PC-3 (cell line): ENCODE results near the gene KRTAP5-5. TPM values are rescaled to one million over a fixed set of nuclear protein-coding genes. Genes with fewer than 3 reads are reported as not detected.

Source experiments
- ATAC-seq: fragments of 200-7000 bp; cut with Tn5 transposase; 2 replicates; pipeline ENCODE4 v1.9.1; 2020; ENCODE audit warnings: mild to moderate bottlenecking, moderate library complexity
- BruUV-seq: library from RNA; stranded (reverse); fragments of 400-500 nt; replicated peaks from 2 replicates; lab custom pipeline; 2021; lab: Mats Ljungman, UMichigan
- CTCF ChIA-PET: fragments of 300-600 bp; sonication (Branson Sonifier 250); formaldehyde crosslinking; loops from one replicate; lab custom pipeline; 2022; ENCODE audit warnings: antibody characterized with exemption; lab: Charles Lee
- POLR2A ChIA-PET: fragments of 300-600 bp; sonication (Branson Sonifier 250); formaldehyde crosslinking; loops from one replicate; lab custom pipeline; 2022; ENCODE audit warnings: antibody characterized with exemption; ENCODE audit not compliant: unreplicated experiment; lab: Charles Lee
- DNase-seq: peaks from one replicate; pipeline ENCODE4 v3.0.0-alpha.2; 2015
- H2AFZ ChIP-seq: fragments of 300-600 bp; sonication (generic); 2 replicates; pipeline ENCODE4 v1.6.0; 2016; ENCODE audit warnings: antibody characterized with exemption, low read length
- H3F3A ChIP-seq: fragments of 300-600 bp; sonication (generic); one replicate; pipeline ENCODE4 v1.6.0; 2017; ENCODE audit warnings: antibody characterized with exemption, low read length, control low read depth, mild to moderate bottlenecking; ENCODE audit not compliant: unreplicated experiment
- H3K27ac ChIP-seq: fragments of 300-600 bp; sonication (generic); 2 replicates; pipeline ENCODE4 v1.5.1; 2016; ENCODE audit warnings: mild to moderate bottlenecking, low read length
- H3K27me3 ChIP-seq: fragments of 300-600 bp; sonication (generic); 2 replicates; pipeline ENCODE4 v1.6.1; 2016; ENCODE audit warnings: low read length, mixed read lengths
- H3K36me3 ChIP-seq: fragments of 300-600 bp; sonication (generic); 2 replicates; pipeline ENCODE4 v1.6.1; 2016; ENCODE audit warnings: low read depth, mixed run types, low read length, mixed read lengths
- H3K4me1 ChIP-seq: fragments of 300-600 bp; sonication (generic); 2 replicates; pipeline ENCODE4 v1.5.1; 2016; ENCODE audit warnings: low read length; ENCODE audit not compliant: insufficient read depth
- H3K4me2 ChIP-seq: fragments of 300-600 bp; sonication (generic); 2 replicates; pipeline ENCODE4 v1.6.0; 2016; ENCODE audit warnings: low read length
- H3K4me3 ChIP-seq: fragments of 300-600 bp; sonication (generic); 2 replicates; pipeline ENCODE4 v1.5.1; 2016; ENCODE audit warnings: mild to moderate bottlenecking, low read length, mixed read lengths
- H3K79me2 ChIP-seq: fragments of 300-600 bp; sonication (generic); 2 replicates; pipeline ENCODE4 v1.6.1; 2017; ENCODE audit warnings: low read length, mixed read lengths
- H3K9ac ChIP-seq: fragments of 300-600 bp; sonication (generic); 2 replicates; pipeline ENCODE4 v1.6.0; 2016; ENCODE audit warnings: mild to moderate bottlenecking, low read length
- H3K9me2 ChIP-seq: fragments of 300-600 bp; sonication (generic); replicated peaks from 2 replicates; pipeline ENCODE4 v1.6.1; 2016; ENCODE audit warnings: mixed run types, low read length, mixed read lengths
- H3K9me3 ChIP-seq: fragments of 300-600 bp; sonication (generic); 2 replicates; pipeline ENCODE4 v1.6.1; 2016; ENCODE audit warnings: low read length, mixed read lengths
- H4K20me1 ChIP-seq: fragments of 300-600 bp; sonication (generic); 2 replicates; pipeline ENCODE4 v1.6.1; 2016; ENCODE audit warnings: low read length, mixed read lengths
- CTCF ChIP-seq: fragments of 300-600 bp; sonication (generic); conservative IDR thresholded peaks from 2 replicates; pipeline ENCODE4 v1.5.1; 2017; ENCODE audit warnings: antibody characterized with exemption, low read depth, mild to moderate bottlenecking, low read length
- EZH2 ChIP-seq: fragments of 300-600 bp; sonication (generic); IDR thresholded peaks from one replicate; pipeline ENCODE4 v1.6.1; 2017; ENCODE audit warnings: antibody characterized with exemption, mild to moderate bottlenecking, low read length; ENCODE audit not compliant: unreplicated experiment
- EZH2phosphoT487 ChIP-seq: fragments of 300-600 bp; sonication (generic); IDR thresholded peaks from 2 replicates; pipeline ENCODE4 v1.6.1; 2018; ENCODE audit warnings: mild to moderate bottlenecking, antibody characterized with exemption, low read length, borderline replicate concordance
- intact Hi-C: fragments of 100-400 bp; cut with micrococcal nuclease; formaldehyde crosslinking; loops from 2 replicates; pipeline ENCODE4 v1.9.0; 2023
- total RNA-seq: library from RNA; depleted of rRNA; stranded (reverse); fragments of >200 nt; gene quantifications from 2 replicates; pipeline ENCODE4 v1.2.3, GENCODE V29; 2014

KRTAP5-5 gene
- total RNA-seq, 1 experiment from 2014 or later: not detected

- H3K4me2 ChIP-seq: no peak overlapping the region
- no peak for DNase-seq
- ATAC-seq: no peak
- intact Hi-C loops: no loop called here
- no TSS peak for BruUV-seq
- H2AFZ ChIP-seq: no peak overlapping the region
- ChIA-PET POLR2A (no interaction called here), CTCF (no interaction called here)
- no peaks in the 10 kb centered on the region for H4K20me1 ChIP-seq
- H3F3A ChIP-seq: no peaks in the 10 kb centered on the region
- no peaks in the 10 kb centered on the region for H3K79me2 ChIP-seq
- no peaks in the 10 kb centered on the region for H3K9me3 ChIP-seq
- H3K9me2 ChIP-seq: no peaks in the 10 kb centered on the region
- H3K36me3 ChIP-seq: no peaks in the 10 kb centered on the region
- H3K4me1 ChIP-seq: no peaks in the 10 kb centered on the region
- peaks cover 66% of the 10 kb centered on the region for H3K27me3 ChIP-seq
- H3K9ac ChIP-seq: no peak overlapping the region
- no peak for TF ChIP-seq EZH2phosphoT487
- no peak for TF ChIP-seq CTCF
- no peak for TF ChIP-seq EZH2
- H3K4me3 ChIP-seq: no peak overlapping the region
- H3K27ac ChIP-seq: no peak overlapping the region
These were observed 41.4 kb downstream of the KRTAP5-5 start for GRCh38 chr11:1670905-1671371.

GRCh38 chr11:1671658-1672057 is 42.1 kb downstream of the KRTAP5-5 start:
- TF ChIP-seq EZH2: no peak
- no peak for TF ChIP-seq EZH2phosphoT487
- TF ChIP-seq CTCF: no peak
- ChIA-PET CTCF (no interaction called here), POLR2A (no interaction called here)
- Histone ChIP-seq H3K36me3 (no peaks in the 10 kb centered on the region), H3K79me2 (no peaks in the 10 kb centered on the region), H3K4me1 (no peaks in the 10 kb centered on the region), H4K20me1 (no peaks in the 10 kb centered on the region), H3K4me3 (no peak overlapping the region), H3K9ac (no peak overlapping the region), H2AFZ (no peak overlapping the region), H3K9me3 (no peaks in the 10 kb centered on the region), H3K4me2 (no peak overlapping the region), H3K9me2 (no peaks in the 10 kb centered on the region), H3K27me3 (peaks cover 71% of the 10 kb centered on the region), H3F3A (no peaks in the 10 kb centered on the region), H3K27ac (no peak overlapping the region)
- BruUV-seq: no TSS peak
- intact Hi-C loops: no loop called here
- no peak for DNase-seq
- no peak for ATAC-seq

GRCh38 chr11:1672613-1673350 is 43.2 kb downstream of the KRTAP5-5 start:
- no peaks in the 10 kb centered on the region for H3K9me2 ChIP-seq
- no peak overlapping the region for H3K4me2 ChIP-seq
- H3K4me1 ChIP-seq: no peaks in the 10 kb centered on the region
- H3F3A ChIP-seq: no peaks in the 10 kb centered on the region
- TF ChIP-seq CTCF (no peak), EZH2 (no peak), EZH2phosphoT487 (no peak)
- ATAC-seq: no peak
- peaks cover 76% of the 10 kb centered on the region for H3K27me3 ChIP-seq
- H3K9me3 ChIP-seq: no peaks in the 10 kb centered on the region
- no peak overlapping the region for H3K27ac ChIP-seq
- no peaks in the 10 kb centered on the region for H3K36me3 ChIP-seq
- no peak overlapping the region for H3K4me3 ChIP-seq
- intact Hi-C loops: no loop called here
- POLR2A ChIA-PET: no interaction called here
- no peak overlapping the region for H3K9ac ChIP-seq
- BruUV-seq: no TSS peak
- no peak for DNase-seq
- no peak overlapping the region for H2AFZ ChIP-seq
- no peaks in the 10 kb centered on the region for H3K79me2 ChIP-seq
- H4K20me1 ChIP-seq: no peaks in the 10 kb centered on the region
- CTCF ChIA-PET: no interaction called here
